Mesodermal cell (in vitro differentiated cells): ENCODE measurements around the gene MKLN1.

Experiments
- H3K27ac ChIP-seq: 2 replicates; pipeline ENCODE4 v1.7.0; 2013; ENCODE audit warnings: mild to moderate bottlenecking, low read depth, low read length, moderate library complexity; ENCODE audit not compliant: severe bottlenecking
- H3K36me3 ChIP-seq: 2 replicates; pipeline ENCODE4 v1.7.1; 2013; ENCODE audit warnings: mild to moderate bottlenecking, low read length, moderate library complexity; ENCODE audit not compliant: control insufficient read depth, insufficient read depth
- H3K4me1 ChIP-seq: one replicate; pipeline ENCODE4 v1.7.1; 2013; ENCODE audit warnings: mild to moderate bottlenecking, low read length; ENCODE audit not compliant: insufficient read depth, control insufficient read depth, poor library complexity, severe bottlenecking
- H3K4me3 ChIP-seq: 2 replicates; pipeline ENCODE4 v1.7.0; 2013; ENCODE audit warnings: low read length, control low read depth, mild to moderate bottlenecking; ENCODE audit not compliant: insufficient read depth, poor library complexity, severe bottlenecking; ENCODE audit errors: extremely low read depth
- H3K9me3 ChIP-seq: 2 replicates; pipeline ENCODE4 v1.7.1; 2013; ENCODE audit warnings: mild to moderate bottlenecking, low read length, moderate library complexity; ENCODE audit not compliant: control insufficient read depth
- WGBS, 2 experiments: methylation state at CpG; one replicate each; pipeline ENCODE4 v1.1.5; 2013; ENCODE audit warnings: missing lambda C conversion rate in 2 of 2; ENCODE audit not compliant: insufficient coverage in 2 of 2; 5-methylcytosine and 5-hydroxymethylcytosine counted together

Gene MKLN1

DNA sequence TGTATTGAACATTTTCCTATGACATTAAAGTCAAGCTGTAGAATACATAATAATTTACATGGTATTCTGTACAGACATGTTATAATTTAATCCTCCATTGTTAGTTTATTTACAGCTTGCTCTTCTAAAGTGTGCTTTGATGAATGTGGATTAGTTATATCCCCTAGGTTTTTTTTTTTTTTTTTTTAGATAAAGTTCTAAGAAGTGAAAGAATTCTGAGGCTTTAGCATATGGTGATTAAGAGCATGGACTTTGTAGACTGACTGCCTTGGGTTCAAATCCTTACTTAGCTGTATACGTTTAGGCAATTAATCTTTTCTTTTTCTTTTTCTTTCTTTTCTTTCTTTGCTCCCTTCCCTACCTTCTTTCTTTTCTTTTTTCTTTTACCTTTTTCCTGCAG, 44.9 kb downstream of the MKLN1 start:
- 100% methylated on average over 1 of the region's 1 CpG; no CpG with 5 or more reads in 1 of the 2 experiments for WGBS, 2 experiments
- no peak overlapping the region for H3K27ac ChIP-seq
- no peaks in the 10 kb centered on the region for H3K9me3 ChIP-seq
- H3K36me3 ChIP-seq, result peaks cover 3% of the 10 kb centered on the region
- H3K4me3 ChIP-seq, result no peak overlapping the region
- no peaks in the 10 kb centered on the region for H3K4me1 ChIP-seq

DNA sequence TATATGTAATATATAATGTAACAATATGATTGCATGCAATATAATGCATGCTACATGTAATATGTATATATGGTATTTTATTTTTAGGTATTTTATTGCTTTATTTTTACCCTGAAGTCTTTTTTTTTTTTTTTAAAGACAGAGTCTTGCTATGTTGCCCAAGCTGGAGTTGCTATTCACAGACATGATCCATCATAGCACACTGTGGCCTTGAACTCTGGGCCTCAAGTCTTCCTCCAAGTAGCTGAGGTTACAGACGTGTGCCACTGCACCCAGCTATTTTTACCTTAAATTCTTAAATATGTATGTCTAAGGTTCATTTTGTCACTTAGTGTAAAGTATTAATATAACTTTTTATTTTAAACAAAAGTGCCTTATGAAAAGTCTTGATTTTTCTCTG, 47.1 kb downstream of the MKLN1 start:
- no peak overlapping the region for H3K4me3 ChIP-seq
- no peaks in the 10 kb centered on the region for H3K9me3 ChIP-seq
- no peaks in the 10 kb centered on the region for H3K4me1 ChIP-seq
- WGBS, 2 experiments, result no CpG with 5 or more reads among the region's 1 CpG
- H3K36me3 ChIP-seq, result peaks cover 8% of the 10 kb centered on the region
- no peak overlapping the region for H3K27ac ChIP-seq

DNA sequence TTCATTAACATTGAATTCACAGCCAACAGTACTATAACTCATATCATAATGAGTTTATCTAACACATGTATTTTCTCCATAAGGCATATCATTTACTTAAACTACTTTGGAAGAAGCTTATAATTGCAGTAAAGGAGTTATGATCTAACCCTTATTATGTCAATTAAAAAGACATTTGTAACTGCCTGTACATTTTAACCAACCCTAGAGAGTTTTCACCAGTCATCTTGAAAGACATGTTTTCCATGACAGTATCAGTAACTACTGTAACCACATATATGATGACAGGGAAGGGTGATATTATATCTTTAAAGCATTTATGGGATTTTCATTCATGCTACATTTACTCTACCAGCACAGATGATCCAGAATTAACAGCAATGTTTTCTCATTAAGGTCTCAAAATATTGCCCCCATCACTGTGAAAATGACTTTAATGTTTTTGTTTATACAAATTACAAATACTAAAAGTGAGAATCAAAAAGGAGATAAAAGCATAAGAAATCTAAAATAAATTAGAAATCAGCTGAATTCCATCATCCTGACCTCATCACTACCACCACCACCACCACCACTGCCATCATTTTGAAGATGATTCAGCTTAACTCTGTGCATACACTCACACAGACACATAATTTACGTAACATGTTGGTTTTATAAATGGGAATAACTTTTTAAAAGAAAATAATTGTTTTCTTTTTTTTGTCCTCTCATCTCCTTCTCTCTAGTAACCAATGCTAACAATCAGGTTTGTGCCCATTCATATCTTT, 53.6 kb downstream of the MKLN1 start:
- Histone ChIP-seq H3K27ac (no peak overlapping the region), H3K4me3 (no peak overlapping the region), H3K4me1 (peaks cover 9% of the 10 kb centered on the region), H3K9me3 (no peaks in the 10 kb centered on the region), H3K36me3 (peaks cover 5% of the 10 kb centered on the region)
- no CpG with 5 or more reads among the region's 1 CpG for WGBS, 2 experiments

DNA sequence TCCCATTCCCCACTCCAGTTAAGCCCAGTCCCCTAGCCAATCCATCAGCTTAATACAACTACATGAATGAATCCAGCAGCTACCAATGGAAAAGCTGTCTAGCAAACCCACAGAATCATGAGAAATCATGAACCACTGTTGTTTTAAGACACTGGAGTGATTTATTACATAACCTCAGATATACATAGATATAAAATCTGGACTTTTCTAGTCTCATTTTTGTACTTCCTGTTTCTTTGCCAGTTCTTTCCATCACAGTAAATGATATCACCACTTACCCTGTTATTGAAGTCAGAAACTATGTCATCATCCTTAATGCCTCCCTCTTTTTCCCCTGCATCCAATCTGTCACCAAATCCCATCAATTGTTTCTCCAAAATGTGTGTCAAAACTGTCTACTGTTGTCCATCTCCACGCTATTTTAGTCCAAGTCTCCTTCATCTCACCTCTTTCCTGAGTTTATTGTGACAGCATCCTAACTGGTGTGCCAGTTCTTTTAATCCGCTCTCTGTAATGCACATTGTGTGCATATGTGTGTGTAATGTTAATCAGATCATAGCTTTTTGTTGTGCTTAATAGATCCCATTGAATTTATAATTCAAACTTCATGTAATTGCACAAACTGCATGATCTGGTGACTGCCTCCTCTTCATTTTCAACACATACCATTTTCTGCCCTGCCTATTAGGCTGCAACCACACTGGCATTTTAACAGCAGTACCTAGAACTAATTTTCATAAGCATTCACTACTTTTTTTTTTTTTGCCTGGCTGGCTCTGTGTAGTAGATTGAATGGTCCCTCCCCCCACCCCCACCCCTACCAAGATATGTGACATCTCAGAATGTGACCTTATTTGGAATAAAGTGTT, 56.0 kb downstream of the MKLN1 start:
- Histone ChIP-seq H3K4me3 (no peak overlapping the region), H3K27ac (no peak overlapping the region), H3K9me3 (no peaks in the 10 kb centered on the region), H3K4me1 (peaks cover 9% of the 10 kb centered on the region), H3K36me3 (peaks cover 5% of the 10 kb centered on the region)
- WGBS, 2 experiments, result 100% methylated on average over 1 of the region's 2 CpGs; no CpG with 5 or more reads in 1 of the 2 experiments

DNA sequence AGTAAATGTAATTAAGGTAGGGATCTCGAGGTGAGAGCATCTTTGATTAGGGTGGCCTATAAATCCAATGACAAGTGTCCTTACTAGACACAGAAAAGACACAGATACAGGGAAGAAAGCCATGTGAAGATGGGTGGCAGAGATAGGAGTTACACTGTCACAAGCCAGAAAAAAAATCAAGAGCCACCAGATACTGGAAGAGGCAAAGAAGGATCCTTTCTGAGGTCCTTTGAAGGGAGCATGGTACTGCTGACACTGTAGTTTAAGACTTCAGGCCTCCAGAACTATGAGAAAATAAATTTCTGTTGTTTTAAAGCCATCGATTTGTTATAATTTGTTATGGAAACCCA, 56.6 kb downstream of the MKLN1 start:
- no peak overlapping the region for H3K4me3 ChIP-seq
- no CpG with 5 or more reads among the region's 2 CpGs for WGBS, 2 experiments
- H3K9me3 ChIP-seq, result no peaks in the 10 kb centered on the region
- peaks cover 11% of the 10 kb centered on the region for H3K36me3 ChIP-seq
- H3K27ac ChIP-seq, result no peak overlapping the region
- H3K4me1 ChIP-seq, result peaks cover 9% of the 10 kb centered on the region

DNA sequence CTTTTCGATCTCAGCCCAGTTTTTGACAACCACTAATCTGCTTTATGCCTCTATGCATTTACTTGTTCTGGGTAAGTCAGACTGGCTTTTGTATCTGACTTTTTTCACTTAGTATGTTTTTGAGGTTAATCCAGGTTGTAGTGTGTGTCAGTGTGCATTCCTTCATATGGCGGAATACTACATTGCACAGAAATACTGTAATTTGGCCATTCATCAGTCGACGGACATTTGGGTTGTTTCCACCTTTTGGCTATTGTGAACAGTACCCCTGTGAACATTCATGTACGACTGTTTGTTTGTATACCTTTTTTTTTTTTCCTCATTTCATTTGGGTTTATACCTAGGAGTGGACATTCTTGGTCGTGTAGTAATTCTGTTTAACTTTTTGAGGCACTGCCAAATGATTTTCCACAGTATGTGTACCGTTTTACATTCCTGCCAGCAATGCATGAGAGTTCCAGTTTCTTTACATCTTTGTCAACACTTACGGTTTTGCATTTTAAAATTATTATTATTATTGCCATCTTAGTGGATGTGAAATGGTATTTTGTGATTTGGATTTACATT, 57.4 kb downstream of the MKLN1 start:
- 100% methylated on average over 4 to 5 of the region's 8 CpGs for WGBS, 2 experiments
- Histone ChIP-seq H3K4me1 (peaks cover 9% of the 10 kb centered on the region), H3K27ac (no peak overlapping the region), H3K9me3 (no peaks in the 10 kb centered on the region), H3K36me3 (peaks cover 16% of the 10 kb centered on the region), H3K4me3 (no peak overlapping the region)

DNA sequence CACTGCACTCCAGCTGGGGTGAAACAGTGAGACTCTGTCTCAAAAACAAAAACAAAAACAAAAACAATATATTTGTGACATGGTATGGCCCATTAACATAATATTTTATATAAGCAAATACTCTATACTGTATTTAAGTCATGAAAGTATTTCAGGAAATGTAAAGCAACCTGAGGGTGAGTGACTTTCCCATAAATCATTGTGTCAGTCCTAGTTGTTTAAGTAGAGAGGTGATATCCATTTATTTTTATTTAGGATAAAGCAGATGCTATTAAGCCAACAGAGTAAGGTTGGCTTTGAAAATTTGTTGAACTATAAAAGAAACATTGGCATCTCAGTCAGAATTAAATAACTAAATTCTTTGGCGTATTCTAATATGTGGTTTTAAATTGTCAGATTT, 60.5 kb downstream of the MKLN1 start:
- no CpG with 5 or more reads among the region's 1 CpG for WGBS, 2 experiments
- Histone ChIP-seq H3K27ac (no peak overlapping the region), H3K36me3 (peaks cover 16% of the 10 kb centered on the region), H3K4me3 (no peak overlapping the region), H3K4me1 (peaks cover 9% of the 10 kb centered on the region), H3K9me3 (no peaks in the 10 kb centered on the region)

DNA sequence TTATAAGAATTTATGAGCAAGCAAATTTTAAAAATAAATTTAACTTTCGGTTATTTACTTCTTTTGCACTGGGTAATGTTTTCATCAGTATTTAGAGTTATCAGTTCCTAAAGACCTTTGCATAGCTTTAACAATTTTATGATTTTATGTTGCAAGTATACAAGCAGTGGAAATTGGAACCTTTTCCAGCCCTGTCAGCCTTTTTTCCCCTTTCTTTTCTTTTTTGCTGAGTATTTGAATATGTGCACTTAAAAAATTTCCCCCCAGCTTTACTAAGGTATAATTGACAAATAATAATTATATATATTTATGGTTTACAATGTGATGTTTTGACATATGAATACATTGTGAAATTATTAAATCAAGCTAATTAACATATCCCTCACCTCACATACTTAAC, 62.6 kb downstream of the MKLN1 start:
- WGBS, 2 experiments, result no CpG with 5 or more reads among the region's 1 CpG
- Histone ChIP-seq H3K4me3 (no peak overlapping the region), H3K9me3 (no peaks in the 10 kb centered on the region), H3K36me3 (peaks cover 20% of the 10 kb centered on the region), H3K4me1 (peaks cover 5% of the 10 kb centered on the region), H3K27ac (no peak overlapping the region)

DNA sequence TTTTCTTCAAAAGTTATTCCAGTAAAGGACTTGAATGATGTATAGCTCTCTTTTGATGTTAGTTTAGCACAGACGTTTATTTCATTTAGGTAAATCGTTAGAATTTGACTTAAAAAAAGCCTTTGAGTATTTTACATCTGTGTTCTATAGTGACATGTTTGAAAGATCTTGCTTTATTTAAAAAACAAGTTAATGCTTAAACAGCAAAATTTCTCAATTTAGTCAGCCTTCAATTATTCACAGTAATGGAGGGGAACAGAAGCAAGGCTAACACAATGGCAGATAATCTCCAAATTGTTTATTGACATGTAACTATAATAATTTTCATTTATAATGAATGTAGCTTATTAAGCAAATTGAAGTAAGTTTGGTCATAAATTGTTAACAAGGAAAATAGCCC, 63.5 kb downstream of the MKLN1 start:
- Histone ChIP-seq H3K27ac (no peak overlapping the region), H3K36me3 (peaks cover 20% of the 10 kb centered on the region), H3K4me1 (no peaks in the 10 kb centered on the region), H3K4me3 (no peak overlapping the region), H3K9me3 (no peaks in the 10 kb centered on the region)
- 100% methylated on average over 2 of the region's 2 CpGs; no CpG with 5 or more reads in 1 of the 2 experiments for WGBS, 2 experiments

DNA sequence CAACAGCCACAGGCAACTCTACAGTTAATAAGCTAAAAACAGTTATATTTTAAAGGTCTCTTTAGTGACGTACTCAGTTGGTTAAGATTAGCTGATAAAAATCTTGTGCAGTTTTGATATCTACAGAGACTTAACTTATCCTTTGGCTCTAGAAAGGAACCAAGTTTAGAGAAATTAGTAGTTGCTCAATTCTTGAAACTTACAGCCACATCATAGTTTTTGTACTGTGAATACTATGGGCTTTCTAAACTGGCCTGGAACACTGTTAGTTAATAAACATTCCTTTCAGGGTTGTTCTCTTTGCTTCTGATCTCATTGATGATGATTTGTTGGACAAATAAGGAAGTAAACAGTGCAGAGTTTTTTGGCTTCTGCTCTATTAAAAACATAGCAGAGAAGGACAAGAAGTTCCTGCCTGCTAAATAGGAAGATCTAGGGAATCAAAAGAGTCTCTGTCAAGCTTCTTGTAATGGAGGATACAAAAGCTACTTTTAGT, 73.1 kb downstream of the MKLN1 start:
- Histone ChIP-seq H3K27ac (no peak overlapping the region), H3K4me1 (no peaks in the 10 kb centered on the region), H3K36me3 (peaks cover 50% of the 10 kb centered on the region), H3K9me3 (peaks cover 20% of the 10 kb centered on the region), H3K4me3 (no peak overlapping the region)
- WGBS, 2 experiments, result no CpG with 5 or more reads among the region's 1 CpG
